Colonic mucosa (tissue), 4 donors: ENCODE results near the gene ADGRB2. TPM values are rescaled to one million over a fixed set of nuclear protein-coding genes. Genes with fewer than 3 reads are reported as not detected.

Source experiments
- DNase-seq: peaks from one replicate; pipeline ENCODE4 v3.0.0-alpha.2; 2020
- H3K27ac ChIP-seq: fragments of 200-600 bp; one replicate; pipeline ENCODE4 v1.8.0; 2021
- H3K27me3 ChIP-seq: fragments of 200-600 bp; one replicate; pipeline ENCODE4 v1.8.0; 2021
- H3K36me3 ChIP-seq: fragments of 200-600 bp; one replicate; pipeline ENCODE4 v1.8.0; 2021
- H3K4me1 ChIP-seq: fragments of 200-600 bp; one replicate; pipeline ENCODE4 v1.8.0; 2021; ENCODE audit warnings: mild to moderate bottlenecking
- H3K4me3 ChIP-seq: fragments of 200-600 bp; one replicate; pipeline ENCODE4 v1.8.0; 2021
- H3K9ac ChIP-seq, 2 donors: one replicate each; pipeline ENCODE4 v1.7.0; 2013; ENCODE audit warnings: control low read depth in 2 of 2, low read depth in 2 of 2, low read length in 2 of 2
- H3K9me3 ChIP-seq: fragments of 200-600 bp; one replicate; pipeline ENCODE4 v1.8.0; 2021
- intact Hi-C: fragments of 100-400 bp; cut with DNase I; formaldehyde crosslinking; loops from one replicate; pipeline ENCODE4 v1.14.1; 2022
- total RNA-seq, 2 donors: library from RNA; stranded (reverse); fragmentation: NEBNext Ultra II Directional in 1 of 2; extraction: Animal tissue kit (Norgen Biotek cat#: 25700) in 1 of 2; gene quantifications; one replicate each; pipeline ENCODE4 v1.2.1, GENCODE V29; 2021
- TF ChIP-seq, protein P1 (sequence below): fragments of 200-600 bp; IDR thresholded peaks from one replicate; pipeline ENCODE4 v1.8.0; 2022; ENCODE audit warnings: antibody characterized with exemption, mild to moderate bottlenecking
- donor health status: healthy.
- donor health status: DM: no; HTN: no; CAD: no.
- donor health status: DM: no; HTN: no; CAD: no.

Gene ADGRB2
- total RNA-seq, 2 donors from 2014 or later: 0.59 to 1.6 TPM

DNA sequence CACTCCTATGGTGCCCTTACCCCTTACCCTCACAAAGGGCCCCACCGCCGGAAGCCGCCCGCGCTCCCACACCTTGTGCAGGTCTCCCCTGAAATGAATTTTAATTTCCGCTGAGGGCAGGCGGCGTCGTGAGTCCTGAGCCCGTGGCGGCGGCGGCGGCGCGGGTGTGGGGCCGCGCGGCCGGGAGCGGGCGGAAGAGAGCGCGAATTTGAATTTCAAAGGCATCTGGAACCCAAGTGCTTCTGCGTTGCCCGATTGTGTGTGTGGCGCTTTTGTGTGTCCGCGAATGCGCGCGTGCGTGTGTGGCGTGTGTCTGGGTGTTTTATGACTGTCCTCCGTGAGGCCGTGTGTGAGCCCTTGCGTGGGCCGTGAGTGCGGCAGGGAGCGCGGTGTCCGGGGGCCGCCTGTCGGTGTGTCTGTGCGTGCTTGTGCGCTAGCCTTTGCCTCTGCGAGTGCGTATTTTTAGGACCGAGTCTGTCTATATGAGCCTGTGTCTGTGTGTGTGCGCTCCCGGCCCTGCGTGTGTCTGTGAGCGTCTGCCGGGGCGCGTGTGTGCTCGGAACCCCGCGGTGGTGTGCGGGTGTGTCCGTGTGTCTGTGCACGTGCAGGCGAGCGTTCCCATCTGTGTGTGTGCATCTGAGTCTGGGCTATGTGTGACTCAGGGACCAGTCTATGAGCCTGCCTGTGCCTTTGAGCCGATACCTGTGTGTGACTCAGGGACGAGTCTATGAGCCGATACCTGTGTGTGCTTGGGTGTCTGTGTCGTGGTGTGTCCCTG, 7.9 kb upstream of the ADGRB2 start:
- Histone ChIP-seq H3K9ac (peak overlapping the region in 1 of 2 donors; percentile 43), H3K27me3 (peaks cover 33% of the 10 kb centered on the region), H3K4me3 (no peak overlapping the region), H3K27ac (no peak overlapping the region), H3K9me3 (no peaks in the 10 kb centered on the region), H3K4me1 (peaks cover 8% of the 10 kb centered on the region), H3K36me3 (no peaks in the 10 kb centered on the region)
- intact Hi-C loops: no loop called here
- no peak for DNase-seq
- TF ChIP-seq, protein P1, sequence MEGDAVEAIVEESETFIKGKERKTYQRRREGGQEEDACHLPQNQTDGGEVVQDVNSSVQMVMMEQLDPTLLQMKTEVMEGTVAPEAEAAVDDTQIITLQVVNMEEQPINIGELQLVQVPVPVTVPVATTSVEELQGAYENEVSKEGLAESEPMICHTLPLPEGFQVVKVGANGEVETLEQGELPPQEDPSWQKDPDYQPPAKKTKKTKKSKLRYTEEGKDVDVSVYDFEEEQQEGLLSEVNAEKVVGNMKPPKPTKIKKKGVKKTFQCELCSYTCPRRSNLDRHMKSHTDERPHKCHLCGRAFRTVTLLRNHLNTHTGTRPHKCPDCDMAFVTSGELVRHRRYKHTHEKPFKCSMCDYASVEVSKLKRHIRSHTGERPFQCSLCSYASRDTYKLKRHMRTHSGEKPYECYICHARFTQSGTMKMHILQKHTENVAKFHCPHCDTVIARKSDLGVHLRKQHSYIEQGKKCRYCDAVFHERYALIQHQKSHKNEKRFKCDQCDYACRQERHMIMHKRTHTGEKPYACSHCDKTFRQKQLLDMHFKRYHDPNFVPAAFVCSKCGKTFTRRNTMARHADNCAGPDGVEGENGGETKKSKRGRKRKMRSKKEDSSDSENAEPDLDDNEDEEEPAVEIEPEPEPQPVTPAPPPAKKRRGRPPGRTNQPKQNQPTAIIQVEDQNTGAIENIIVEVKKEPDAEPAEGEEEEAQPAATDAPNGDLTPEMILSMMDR: no peak

DNA sequence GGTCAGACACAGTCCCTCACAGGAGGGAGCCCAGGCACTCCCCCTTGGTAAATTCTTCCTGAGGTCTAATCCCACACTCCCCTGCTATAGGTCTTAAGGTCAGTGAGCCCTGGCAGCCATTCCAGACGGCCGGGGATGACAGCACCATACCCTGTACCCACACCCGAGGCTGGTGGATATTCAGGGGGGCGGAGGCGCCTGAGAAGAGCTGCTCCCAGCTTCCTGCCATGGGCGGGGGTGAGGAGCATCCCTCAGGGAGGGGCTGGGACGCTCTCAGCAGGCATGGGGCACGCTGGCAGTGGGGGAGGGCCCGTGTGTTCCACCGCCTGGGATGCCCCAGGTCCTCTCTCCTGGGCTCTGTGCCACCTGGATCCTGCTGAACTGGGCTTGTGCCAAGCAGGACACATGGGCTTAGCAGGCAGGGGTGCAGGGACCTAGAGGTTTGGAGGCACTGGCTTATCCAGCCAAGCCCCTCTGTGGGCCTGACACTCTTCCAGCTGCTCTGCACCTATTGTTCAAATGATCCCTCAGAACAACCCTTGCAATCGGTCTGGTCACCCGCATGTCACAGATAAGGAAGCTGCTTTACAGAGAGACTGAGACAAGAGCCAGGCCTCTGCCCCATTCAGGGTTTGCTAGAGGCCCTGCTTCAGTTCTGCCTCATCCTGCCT, 5.7 kb upstream of the ADGRB2 start:
- Histone ChIP-seq H3K9ac (no peak overlapping the region), H3K27me3 (peaks cover 39% of the 10 kb centered on the region)
- intact Hi-C loops: loop anchor here (2.0 kb wide), 1 partner anchor 19 kb away; no protein-coding TSS in a partner anchor

DNA sequence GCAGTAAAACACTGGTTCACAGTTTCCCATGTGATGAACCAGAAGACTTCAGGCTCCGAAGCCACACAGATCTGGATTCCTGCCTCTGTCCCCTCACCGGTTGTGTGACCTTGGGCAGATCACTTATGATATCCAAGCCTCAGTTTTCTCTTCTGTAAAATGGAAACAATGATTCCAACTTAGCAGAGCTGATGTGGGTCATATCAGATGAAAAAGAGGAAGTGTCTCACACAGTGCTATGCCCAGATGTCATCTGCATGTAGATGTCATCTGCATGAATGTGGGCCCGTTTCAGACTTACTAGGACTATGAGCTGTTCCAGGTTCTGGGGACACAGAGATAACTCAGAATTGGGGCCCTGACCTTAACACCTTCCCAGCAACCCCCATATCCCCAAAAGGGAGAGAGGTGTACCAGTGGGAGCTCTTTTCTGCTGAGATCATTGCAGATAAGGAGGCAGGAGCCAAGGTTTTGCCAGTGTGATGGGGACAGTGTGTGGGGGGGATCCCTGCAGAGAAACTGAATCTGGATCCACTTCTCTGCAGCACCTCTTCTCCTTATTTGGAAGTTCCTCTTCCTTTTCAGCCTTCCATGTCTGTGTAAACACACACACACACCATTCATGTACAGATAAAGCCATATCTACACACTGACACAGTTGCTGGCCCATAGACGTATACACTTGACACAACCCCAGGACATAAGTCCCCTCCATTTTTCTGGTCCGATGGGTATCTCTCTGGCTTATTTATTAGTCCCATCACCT, 5.0 kb upstream of the ADGRB2 start:
- no peak overlapping the region for H3K9ac ChIP-seq
- no peaks in the 10 kb centered on the region for H3K9me3 ChIP-seq
- H3K27ac ChIP-seq: no peak overlapping the region
- H3K4me1 ChIP-seq: peaks cover 13% of the 10 kb centered on the region
- H3K4me3 ChIP-seq: no peak overlapping the region
- intact Hi-C loops: loop anchor here (2.0 kb wide), 1 partner anchor 20 kb away; no protein-coding TSS in a partner anchor
- peaks cover 37% of the 10 kb centered on the region for H3K27me3 ChIP-seq
- TF ChIP-seq, protein P1: no peak
- DNase-seq: no peak
- H3K36me3 ChIP-seq: no peaks in the 10 kb centered on the region

More for the DNA sequence above, 5.7 kb upstream of the ADGRB2 start:
- no peaks in the 10 kb centered on the region for H3K9me3 ChIP-seq
- no peaks in the 10 kb centered on the region for H3K36me3 ChIP-seq
- no peak for DNase-seq
- no peak overlapping the region for H3K27ac ChIP-seq
- H3K4me3 ChIP-seq: no peak overlapping the region
- TF ChIP-seq, protein P1: no peak
- peaks cover 8% of the 10 kb centered on the region for H3K4me1 ChIP-seq

DNA sequence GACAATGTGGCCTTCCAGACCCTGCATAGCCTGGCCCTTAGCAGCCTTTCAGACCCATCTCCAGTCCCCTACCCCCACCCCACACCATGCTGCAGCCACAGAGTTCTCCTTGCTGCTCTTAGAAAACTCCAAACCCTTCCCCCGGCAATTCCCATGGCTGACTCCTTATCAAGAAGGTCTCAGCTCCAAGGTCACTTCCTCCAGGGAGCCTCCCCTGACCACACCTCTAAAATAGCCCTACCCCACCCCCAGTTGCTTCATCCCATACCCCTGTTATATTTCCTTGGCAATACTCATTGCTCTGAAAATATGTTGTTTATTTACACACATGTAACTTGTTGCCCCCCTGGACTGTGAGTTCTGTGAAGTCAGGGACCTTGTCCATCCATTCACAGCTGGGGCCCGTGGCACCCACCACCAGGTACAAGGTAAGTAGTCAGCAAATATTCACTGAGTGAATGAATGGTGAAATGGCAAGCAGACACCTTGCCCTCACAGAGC, 4.3 kb upstream of the ADGRB2 start:
- DNase-seq: no peak
- H3K27ac ChIP-seq: no peak overlapping the region
- H3K36me3 ChIP-seq: no peaks in the 10 kb centered on the region
- no peak overlapping the region for H3K4me3 ChIP-seq
- peaks cover 31% of the 10 kb centered on the region for H3K27me3 ChIP-seq
- H3K9ac ChIP-seq: no peak overlapping the region
- intact Hi-C loops: loop anchor here (2.0 kb wide), 1 partner anchor 20 kb away; no protein-coding TSS in a partner anchor
- no peaks in the 10 kb centered on the region for H3K9me3 ChIP-seq
- TF ChIP-seq, protein P1: no peak
- H3K4me1 ChIP-seq: peaks cover 13% of the 10 kb centered on the region

DNA sequence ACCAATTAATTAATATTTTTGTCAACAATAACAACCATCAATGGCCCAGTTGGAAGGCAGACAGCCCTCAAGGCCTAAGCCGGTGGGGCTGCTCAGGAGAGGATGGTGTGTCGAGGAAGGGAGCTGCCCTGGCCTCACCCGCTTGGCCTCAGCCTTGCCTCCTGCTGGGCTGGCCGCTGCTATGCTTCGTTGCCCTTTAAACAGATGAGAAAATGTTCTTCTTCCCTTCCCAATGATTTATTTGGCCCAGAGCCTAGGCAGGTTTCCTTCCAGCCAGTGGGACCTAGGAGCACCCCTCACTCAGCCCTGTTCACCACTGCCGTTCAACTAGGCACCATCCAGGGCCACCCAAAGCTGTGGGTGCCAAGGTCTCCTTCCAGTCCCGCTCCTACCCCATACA, 3.1 kb upstream of the ADGRB2 start:
- Histone ChIP-seq H3K36me3 (no peaks in the 10 kb centered on the region), H3K9me3 (no peaks in the 10 kb centered on the region), H3K27ac (no peak overlapping the region), H3K4me1 (peaks cover 7% of the 10 kb centered on the region), H3K27me3 (peaks cover 27% of the 10 kb centered on the region), H3K9ac (no peak overlapping the region), H3K4me3 (no peak overlapping the region)
- intact Hi-C loops: no loop called here
- TF ChIP-seq, protein P1: no peak
- DNase-seq: no peak
